GM13977 (cell line): ENCODE results near the gene TYSND1.

ENCODE experiments used
- DNase-seq: peaks from one replicate; pipeline ENCODE4 v3.0.0; 2012; ENCODE audit warnings: low spot score
- CTCF ChIP-seq: IDR thresholded peaks from 2 replicates; pipeline ENCODE4 v1.5.1; 2012; ENCODE audit warnings: mild to moderate bottlenecking, control low read depth; ENCODE audit not compliant: insufficient read depth; ENCODE audit errors: extremely low read depth, missing control alignments
- in situ Hi-C: fragments of 300-500 bp; cut with MboI; formaldehyde crosslinking; loops from one replicate; pipeline ENCODE4 v1.12.0; 2022; ENCODE audit warnings: low sequenced_read_pairs, low pct_unique_long_range_greater_than_20kb, mixed read lengths, inconsistent platforms; ENCODE audit not compliant: unreplicated experiment

Gene TYSND1

GRCh38 chr10:70146489-70147258, at the start of gene TYSND1:
Gene TYSND1, minus strand, starts transcription at chr10:70146700. Its CDS starts 114 bp downstream, at chr10:70146586.
- peak; percentile 99 for DNase-seq
- peak; percentile 86 for TF ChIP-seq CTCF
- in situ Hi-C loops: no loop called here

- no peak for DNase-seq
- in situ Hi-C loops: no loop called here
- TF ChIP-seq CTCF: no peak
Observed at GRCh38 chr10:70193391-70193844, 46.9 kb upstream of the TYSND1 start.

GRCh38 chr10:70192326-70192968, 45.9 kb upstream of the TYSND1 start:
- no peak for TF ChIP-seq CTCF
- no peak for DNase-seq
- in situ Hi-C loops: no loop called here

- DNase-seq: no peak
- in situ Hi-C loops: no loop called here
- TF ChIP-seq CTCF: no peak
Observed at GRCh38 chr10:70191972-70192305, 45.4 kb upstream of the TYSND1 start.

- DNase-seq: no peak
- no peak for TF ChIP-seq CTCF
- in situ Hi-C loops: no loop called here
Observed at GRCh38 chr10:70191161-70191971, 44.9 kb upstream of the TYSND1 start.

GRCh38 chr10:70190581-70190980, 44.1 kb upstream of the TYSND1 start:
- DNase-seq: no peak

More at GRCh38 chr10:70190581-70190980, 44.1 kb upstream of the TYSND1 start:
- TF ChIP-seq CTCF: no peak
- in situ Hi-C loops: no loop called here
